Stimulated activated CD4-positive, alpha-beta T cell treated with anti-CD3 and anti-CD28 coated beads, Interleukin-1b, Interleukin-23, amount 100 ng/mL, for 1 hour (primary cell): ENCODE measurements around the gene FRZB.

Experiments used
- DNase-seq, 2 donors: peaks; one replicate each; pipeline ENCODE4 v3.0.0-alpha.2; 2020; ENCODE audit warnings: low read depth in 2 of 2

Gene FRZB

DNA sequence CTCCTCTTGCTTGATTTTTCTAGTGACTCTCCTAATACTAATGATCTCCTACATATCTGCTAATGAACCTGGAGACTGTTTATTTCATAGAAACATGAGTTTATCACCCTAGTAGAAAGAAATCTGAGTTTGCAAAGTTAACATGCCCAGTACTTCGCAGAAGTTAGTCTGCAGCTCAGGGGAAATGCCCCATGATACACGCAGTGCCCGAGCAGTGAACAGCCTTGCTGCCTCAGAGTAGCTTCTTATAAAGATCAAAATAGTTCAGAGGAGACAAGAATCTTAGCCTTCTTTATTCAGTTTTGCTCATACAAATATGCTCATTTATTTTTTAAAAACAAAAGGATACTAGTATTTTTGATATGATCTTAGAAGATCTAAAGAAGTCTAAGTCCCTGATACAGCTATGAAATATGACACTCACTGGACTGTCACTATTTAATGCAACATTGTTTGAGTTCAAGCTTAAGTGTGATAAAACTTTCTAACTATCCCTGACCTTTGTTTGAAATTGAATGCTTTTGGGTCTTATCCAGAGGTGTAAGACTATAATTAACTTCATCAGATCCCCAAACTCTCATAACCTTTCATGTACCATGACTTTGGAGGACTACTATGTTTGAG is 20.5 kb downstream of the FRZB start:
- no peak for DNase-seq

DNA sequence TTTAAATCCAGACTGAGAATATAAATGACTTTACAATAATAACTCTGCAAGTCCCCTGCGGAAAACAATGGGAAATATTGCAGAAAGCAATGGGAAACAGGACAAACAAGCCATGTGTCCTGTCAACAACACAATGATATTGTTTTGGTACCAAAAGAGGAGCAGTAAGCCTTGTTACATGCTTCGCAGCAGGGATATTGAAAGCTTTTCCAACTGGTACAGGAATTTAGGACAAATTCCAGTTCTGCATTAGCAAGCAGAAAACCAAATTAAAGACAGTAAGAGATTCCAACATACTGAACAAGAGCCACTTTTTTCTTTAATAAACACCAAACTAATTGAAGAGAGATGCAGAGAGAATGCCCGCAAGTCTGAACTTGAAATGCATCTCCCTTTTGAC is 30.0 kb downstream of the FRZB start:
- DNase-seq: no peak

DNA sequence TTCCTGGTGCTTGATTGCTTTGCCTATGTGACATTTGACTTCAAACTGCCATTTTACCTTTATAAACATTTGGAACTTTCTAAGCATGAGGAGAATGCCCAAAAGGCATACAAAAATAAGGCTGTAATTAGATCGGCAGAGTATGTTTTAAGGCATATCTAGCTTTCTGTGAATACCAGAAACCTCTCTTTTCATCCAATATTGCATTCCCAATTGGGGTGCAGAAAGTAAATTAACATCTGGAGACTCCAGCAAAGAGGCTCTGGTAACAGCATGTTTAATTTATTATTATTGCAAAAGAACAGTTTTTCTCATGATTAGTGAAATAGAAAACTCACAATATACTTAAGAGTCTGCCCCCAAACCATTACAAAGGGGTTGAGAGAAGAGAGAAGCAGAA is 32.1 kb downstream of the FRZB start:
- no peak for DNase-seq

DNA sequence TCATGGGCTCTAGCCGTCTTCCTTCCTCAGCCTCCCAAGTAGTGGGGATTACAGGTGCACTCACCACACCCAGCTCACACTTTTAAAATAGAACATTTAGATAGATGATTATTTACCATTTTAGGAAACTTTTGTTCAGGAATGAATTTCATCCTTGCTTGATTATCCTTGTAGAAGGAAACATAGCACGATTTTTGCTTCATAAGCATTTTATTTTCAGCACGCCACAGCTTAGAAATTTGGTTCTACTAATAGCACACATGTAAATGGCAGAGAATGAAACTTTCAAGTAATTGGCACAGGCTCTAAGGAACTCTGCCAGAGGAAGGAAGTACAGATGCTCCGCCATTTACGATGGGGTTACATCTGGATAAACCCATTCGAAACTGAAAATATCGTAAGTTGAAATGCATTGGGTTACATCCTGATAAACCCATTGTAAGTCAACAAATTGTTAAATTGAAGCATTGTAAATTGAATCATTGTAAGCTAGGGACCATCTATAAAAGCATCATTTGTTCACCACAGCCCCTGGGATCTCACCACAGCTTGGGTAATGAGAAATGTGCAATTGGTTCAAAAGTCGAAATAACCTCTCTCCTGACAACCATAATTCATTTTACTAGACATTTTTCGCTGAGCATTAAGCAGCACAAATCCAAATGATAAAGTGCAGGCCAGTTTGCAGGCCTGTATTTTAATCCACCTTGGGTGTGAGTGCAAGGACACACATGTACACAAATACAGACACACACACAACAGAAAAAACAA is 33.2 kb downstream of the FRZB start:
- DNase-seq: no peak

DNA sequence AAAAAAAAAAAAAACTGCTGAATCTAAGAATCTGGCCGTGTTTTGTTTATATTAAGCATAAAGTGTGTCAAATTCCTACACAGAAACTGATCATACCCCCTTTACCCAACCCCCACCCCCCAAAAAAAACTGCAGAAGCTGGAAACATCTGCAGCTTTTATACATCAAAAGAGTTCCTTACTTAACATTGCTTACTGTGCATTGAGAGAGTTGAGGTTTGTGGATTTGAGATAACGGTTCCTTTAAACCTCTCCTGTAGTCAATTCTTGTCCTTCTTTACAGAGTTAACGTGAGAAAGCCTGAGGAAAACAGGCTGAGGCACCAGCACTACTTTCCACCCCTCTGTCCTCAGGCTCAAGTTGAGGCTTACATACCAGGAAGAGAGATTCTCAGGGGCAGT is 34.5 kb downstream of the FRZB start:
- no peak for DNase-seq

DNA sequence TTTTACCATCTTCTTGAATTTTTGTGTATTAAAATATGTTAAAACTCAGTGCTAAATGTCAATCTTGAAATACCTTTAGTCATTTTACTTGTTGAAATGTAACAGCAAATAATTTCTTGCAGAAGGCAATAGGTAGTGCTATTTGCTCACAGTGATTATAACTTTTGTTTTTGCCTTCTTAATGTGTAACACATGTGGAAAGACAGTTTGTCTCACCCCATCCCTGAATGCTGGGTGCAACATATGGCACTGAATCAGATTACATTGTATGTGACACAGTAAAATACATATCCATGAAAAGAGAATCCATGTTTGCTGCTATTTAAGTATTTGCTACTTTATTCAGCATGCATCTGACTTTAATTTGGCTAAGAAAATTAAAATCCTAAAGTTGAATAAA is 35.3 kb downstream of the FRZB start:
- no peak for DNase-seq

DNA sequence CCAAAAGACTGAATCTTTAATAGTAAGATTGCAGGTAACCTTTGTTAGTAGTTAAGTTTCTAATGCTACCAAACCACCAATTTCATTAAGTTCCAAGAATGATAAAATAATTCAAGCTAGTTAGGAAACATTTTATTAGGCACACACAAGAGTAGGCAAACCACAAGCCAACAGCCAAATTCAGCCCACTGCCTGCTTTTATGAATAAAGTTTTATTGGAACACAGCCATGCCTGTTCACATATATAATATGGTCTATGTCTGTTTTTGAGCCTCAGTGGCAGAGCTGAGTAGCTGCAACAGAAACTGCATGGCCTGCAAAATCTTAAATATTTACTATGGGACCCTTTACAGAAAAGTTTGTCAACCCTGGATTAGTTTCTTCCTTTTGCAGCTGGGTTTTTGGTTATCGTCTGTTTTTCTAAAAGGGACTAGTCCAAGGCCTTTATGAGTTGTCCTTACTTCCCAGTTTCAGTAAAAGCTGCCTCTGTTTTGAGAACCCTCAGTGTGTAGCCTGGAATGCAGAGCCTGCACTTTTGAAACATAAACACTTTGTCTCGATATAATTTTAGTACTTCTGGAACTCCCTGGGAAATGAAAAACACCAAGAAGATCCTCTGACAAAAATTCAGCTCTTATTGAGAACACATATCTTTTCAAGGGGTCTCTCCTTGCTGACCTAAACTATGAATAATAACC is 39.1 kb downstream of the FRZB start:
- DNase-seq: no peak

DNA sequence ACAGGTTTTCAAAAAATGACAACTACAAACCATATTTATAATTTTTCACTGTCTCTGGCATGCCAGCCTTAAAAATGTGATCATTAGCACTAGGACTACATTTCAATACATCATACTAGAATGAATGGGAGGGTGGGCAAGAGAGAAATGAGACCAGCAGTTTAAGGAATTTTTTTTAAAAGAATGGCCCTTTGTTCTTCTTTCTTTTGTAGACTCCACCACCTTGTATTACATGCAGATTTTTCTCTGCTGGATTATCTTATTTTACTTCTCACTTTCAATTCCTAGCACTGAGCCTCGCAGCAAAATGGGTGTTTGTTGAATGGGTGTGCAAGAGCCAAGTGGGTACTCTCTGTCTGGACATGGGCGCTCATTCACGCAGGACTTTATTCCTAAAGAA is 39.9 kb downstream of the FRZB start:
- DNase-seq: no peak

DNA sequence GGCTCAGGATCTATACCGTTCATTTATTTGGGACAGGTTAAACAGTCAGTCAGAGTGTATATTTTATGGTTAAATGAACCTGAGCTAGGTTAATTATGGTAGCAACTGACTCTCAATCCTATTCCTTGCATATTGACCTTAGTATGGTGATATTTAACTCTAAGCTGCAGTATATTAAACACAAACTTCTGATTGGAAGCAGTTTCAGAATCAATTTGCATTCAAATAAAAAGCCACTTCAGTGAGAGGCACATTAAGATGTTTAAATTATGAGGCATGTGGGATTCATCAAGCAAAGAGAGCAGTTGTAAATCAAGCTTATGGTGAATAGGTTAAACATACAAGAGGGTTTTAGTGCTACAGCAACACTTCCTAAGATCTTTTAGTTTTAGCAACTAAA is 40.4 kb downstream of the FRZB start:
- DNase-seq: no peak

DNA sequence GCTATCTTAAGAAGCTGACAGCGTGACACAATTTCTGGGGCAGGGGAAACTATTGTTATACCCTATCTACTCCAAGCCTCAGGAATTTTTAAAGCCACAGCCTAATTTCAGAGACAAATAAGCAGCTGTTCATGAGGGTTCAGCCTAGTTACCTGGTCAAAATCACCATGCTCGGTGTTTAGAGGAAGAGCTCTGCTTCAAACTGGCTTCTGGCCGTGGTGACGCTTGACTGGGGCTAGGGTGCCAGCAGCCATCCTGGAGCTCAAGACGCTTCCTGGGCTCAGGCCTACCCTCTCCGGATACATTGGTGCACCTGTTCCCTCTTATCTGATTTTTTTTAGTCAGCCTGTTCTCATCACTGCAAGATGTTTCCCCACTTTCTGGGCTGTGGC is 41.7 kb downstream of the FRZB start:
- DNase-seq: no peak

DNA sequence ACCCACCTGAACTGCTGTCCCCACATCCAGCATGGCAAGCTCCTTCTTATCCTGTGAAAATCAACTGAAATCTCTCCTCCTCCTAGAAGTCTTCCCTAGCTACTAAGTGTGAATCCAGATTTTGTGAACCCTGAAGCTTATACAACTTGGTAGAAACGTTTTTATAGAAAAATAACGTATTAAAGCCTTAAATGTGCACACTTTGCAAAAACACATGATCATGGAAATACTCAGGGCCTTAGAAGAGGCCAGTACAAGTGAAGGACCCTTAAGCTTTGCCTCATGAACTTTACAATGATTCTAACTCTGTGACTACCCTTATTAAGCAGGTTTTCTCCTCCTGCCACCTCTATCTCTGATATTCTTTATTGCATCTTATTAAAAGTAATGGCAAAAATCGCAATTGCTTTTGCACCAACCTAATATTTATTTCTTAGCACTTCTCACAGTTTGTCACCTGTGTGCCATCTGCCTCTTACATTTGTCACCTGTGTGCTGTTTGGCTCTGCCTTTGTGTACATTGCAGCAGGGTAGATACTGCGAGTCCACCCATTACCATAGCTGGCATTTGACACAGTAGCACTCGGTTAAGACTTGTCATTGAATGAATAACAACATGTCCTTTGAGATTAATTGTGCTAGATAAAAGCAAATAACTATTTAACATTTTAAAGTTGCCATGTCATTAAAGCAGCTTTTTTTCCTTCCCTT is 42.2 kb downstream of the FRZB start:
- DNase-seq: no peak

DNA sequence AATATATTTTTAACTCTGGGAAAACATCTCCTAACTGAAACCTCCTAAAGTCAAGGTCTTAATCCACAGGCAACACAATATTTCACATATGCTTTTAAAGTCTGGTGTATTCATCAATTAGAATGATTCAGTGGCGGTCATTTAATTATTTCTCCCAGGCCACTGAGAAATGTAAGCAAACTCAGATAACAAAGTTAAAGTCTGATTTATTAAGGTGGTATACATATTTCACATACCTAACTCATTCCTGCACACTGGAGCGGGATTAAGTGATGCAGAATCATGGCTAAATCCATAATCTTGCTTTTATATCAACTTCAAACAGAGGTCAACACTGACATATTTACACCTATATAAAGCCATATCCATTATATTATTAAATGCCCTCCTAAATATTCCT is 43.7 kb downstream of the FRZB start:
- DNase-seq: no peak

DNA sequence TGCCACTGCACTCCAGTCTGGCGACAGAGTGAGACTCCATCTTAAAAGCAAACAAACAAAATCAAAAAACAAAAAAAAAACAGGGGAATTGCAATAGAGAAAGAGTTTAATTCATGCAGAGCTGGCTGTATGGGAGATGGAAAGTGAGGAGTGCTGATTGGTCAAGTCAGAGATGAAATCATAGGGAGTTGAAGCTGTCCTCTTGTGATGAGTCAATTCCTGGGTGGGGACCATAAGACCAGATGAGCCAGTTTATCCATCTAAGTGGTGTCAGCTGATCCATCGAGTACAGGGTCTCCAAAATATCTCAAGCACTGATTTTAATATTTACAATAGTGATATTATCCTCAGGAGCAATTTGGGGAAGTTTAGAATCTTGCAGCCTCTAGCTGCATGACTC is 45.3 kb downstream of the FRZB start:
- DNase-seq: no peak

DNA sequence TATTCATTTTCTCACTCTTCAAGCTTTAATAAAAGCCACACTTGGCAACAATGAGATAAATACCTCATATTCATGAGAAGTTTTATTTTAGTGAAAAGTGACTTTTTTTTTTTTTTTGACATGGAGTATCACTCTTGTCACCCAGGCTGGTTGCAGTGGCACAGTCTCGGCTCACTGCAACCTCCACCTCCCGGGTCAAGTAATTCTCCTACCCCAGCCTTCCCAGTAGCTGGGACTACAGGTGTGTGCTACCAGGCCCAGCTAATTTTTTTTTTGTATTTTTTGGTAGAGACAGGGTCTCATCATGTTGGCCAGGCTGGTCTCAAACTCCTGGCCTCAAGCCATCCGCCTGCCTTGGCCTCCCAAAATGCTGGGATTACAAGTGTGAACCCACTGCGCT is 47.0 kb downstream of the FRZB start:
- DNase-seq: no peak

DNA sequence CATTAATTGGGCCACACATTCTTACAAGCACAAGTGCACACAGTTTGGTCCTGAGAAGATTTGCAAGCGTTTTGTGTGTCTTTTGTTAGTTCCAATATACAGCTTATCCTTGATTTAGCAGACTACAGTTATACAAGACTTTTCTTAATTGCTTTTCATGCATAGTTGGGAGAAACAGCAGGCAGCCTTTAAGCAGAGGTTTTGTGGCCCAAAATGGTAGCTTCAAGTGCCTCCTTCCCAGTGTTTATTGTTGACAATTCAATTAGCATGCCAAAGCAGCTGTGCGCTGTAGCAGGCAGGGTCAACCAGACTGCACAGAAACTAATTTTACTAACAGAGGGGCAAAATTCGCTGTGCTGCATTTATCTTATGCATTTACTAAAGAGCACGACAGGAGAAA is 47.5 kb downstream of the FRZB start:
- no peak for DNase-seq

DNA sequence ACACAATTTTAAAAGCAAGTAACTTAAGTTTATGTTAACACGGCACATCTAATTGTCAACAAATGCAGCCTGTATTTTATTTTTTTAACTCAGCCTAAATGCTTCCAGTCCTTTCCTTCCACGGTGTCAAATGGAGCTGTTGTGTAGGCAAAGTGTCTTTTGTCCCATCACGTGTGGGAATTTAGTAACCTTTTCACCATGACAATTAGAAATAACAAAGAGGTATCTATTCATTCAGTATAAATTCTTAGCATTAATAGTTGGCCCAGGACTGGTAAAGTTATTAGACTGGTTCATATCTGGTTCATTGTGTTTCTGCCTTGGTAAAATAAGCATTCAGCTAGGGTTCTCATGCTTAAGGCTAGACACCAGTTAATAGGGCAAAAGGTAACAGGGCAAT is 47.9 kb downstream of the FRZB start:
- DNase-seq: no peak

DNA sequence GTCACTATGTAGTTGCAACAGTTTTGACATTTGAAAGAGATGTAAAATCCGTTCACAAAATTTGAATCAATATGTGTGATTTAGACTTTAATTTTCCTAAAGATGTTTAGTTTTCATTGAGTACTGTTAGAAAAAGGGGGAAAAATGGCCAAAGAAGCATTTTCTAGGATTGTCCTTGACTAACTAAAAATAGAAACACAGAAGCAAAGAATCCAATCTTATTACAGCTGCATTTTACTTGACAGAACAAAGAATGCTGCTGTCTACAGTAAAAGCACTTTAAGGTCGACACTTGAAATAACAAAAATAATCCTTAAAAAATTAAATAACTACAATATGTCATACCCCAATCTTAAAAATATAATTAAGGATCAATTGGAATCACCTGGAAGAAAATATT is 48.9 kb downstream of the FRZB start:
- no peak for DNase-seq

DNA sequence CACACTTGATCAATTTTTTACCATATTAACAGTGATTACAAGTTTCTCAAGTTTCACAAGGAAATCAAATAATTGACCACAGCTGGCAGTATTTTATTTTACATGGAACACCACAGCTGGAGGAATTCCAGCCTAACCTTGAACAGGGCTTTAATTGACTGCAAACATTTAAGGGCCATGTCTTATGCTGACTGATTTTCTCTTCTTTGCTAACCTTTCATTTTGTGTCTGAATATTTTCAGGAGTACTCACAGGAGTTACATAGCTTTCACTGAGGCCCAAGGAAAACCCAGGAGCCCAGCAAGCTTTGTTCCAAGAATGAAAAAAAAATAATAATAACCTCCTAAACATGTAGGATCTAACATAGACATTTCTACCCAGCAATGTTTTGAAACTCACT is 49.6 kb downstream of the FRZB start:
- no peak for DNase-seq

DNA sequence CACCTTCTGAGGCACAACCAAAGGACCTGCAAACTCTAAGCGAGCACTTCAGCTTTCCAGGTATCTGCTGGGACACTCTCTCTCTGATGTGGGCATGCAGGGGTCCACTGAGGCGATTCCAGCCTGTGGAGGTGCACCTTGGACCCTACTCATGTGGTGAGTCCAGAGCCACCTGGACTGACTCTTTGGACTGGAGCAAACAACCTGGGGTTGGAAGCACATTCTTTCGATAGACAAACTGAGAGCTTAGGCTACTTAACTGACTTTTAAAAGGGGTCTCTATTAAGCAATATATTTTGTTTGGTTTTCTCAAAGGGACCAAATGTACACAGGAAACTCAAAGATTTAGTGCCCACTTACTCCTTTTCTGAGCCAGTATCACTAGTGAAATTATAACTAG is 51.6 kb downstream of the FRZB start:
- DNase-seq: no peak

DNA sequence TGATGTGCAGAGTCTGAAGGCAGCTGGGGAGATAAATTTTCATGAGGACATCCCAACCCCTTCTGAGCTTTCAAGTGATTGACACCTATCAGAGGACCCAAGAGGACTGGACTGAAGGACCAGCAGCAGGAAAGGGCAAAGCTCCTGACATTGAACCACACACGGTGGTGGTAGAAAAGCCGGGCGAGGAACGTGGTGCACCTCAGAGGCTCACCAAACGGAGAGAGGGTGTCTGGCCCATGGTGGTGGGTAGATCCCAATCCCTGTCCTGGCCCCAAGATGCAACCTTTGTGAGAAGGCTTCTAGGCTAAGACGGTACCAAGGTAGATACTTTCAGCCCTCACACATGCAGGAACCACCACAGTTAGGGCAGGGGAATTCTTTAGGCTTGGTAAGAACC is 52.1 kb downstream of the FRZB start:
- no peak for DNase-seq

DNA sequence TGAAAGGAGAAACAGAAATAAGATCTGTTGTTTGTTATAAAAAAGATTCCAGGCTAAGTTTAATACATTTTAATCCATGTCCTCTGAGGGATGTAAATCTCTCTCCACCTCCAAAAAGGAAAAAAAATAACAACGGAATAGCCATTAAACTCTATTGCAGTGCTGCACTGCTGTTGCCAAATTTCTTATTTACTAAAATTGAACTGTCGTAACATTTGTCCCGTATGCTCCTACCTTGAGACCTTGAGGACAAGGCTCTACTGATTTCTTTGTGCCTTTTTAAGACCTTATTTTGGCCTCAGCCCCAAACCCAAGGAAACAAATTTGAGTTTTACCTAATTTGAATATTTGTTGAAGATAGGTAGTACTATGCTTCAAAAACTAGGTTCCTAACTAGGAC is 56.4 kb downstream of the FRZB start:
- no peak for DNase-seq

DNA sequence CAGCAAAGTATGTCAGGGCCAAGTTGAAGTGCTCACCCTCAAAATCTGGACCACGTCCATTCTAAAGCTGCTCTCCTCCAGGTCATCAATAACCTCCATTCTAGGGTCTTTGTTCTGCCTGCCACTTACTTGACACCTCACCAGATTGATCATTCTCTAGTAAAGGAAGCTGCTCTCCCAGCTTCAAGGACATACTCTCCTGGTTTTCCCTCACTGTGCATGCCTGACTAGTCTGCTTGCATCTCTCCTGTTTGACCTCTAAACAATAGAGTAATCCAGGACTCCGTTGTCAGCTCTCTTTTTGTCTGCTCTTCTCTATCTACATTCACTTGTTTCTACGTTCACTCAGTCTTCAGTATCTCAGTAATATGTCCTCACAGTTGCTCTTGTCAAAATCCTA is 59.1 kb downstream of the FRZB start:
- DNase-seq: no peak

DNA sequence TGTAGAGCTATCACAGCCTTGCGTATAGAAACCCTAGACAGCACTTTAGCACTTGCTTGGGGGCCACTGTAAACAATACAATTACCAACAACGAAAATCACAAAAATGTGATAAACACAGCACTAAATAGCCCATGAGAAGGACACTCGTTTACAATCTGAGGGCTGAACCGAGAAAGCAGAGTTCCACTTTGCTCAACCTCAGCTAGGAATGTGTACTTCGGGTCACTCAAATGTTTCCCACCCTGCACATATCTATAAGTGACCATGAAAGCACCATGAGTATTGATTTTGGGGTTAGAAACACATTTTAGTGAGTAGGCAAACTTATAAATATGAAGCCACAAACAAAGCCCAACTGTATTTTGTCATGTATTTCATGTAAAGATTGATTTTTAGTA is 62.3 kb downstream of the FRZB start:
- DNase-seq: no peak
